MV-4-11 (cell line): ENCODE results near the gene FLNB.

Source experiments
- DNase-seq: peaks from one replicate; lab custom pipeline; 2025; lab: John Stamatoyannopoulos, UW

FLNB gene

GRCh38 chr3:58205981-58206380 is 197.8 kb downstream of the FLNB start:
- no peak for DNase-seq

GRCh38 chr3:58206406-58207011 is 198.3 kb downstream of the FLNB start:
- no peak for DNase-seq

GRCh38 chr3:58207954-58208353 is 199.7 kb downstream of the FLNB start:
- DNase-seq: no peak

GRCh38 chr3:58209933-58210332 is 201.7 kb downstream of the FLNB start:
- DNase-seq: no peak

GRCh38 chr3:58210761-58211460 is 202.7 kb downstream of the FLNB start, which contains the start of gene DNASE1L3:
DNASE1L3 (minus strand) TSS chr3:58210972; CDS start chr3:58210906, 66 bp downstream.
- DNase-seq: no peak

- DNase-seq: peak; percentile 67
These were observed 206.5 kb downstream of the FLNB start for GRCh38 chr3:58214484-58215316.

- no peak for DNase-seq
These were observed 207.2 kb downstream of the FLNB start for GRCh38 chr3:58215317-58216025.

GRCh38 chr3:58216496-58217195 is 208.4 kb downstream of the FLNB start:
- DNase-seq: no peak

GRCh38 chr3:58217209-58217811 is 209.1 kb downstream of the FLNB start:
- peak; percentile 82 for DNase-seq

GRCh38 chr3:58218904-58219303 is 210.7 kb downstream of the FLNB start:
- no peak for DNase-seq
